ENCODE data around the gene ERC2.

DNA sequence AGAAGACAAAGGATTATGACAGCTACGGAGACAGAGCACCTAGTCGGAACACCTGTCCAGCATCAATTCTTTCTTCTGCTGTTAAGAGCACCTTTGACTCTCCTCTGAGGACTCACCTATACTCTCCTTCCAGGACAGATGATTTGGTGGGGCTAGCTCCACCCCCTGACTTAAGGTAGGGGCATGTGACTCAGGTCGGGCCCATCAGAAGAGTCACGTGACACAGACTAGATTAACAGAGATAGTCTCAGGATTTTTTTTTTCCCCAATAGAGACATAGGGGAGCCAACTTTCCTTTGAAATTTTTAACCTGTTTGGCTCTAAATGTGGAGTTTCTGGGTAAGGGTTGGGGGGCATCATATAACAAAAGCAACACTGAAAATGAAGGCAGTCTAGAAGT, 969.7 kb downstream of the ERC2 start:
- TF ChIP-seq, protein P1, sequence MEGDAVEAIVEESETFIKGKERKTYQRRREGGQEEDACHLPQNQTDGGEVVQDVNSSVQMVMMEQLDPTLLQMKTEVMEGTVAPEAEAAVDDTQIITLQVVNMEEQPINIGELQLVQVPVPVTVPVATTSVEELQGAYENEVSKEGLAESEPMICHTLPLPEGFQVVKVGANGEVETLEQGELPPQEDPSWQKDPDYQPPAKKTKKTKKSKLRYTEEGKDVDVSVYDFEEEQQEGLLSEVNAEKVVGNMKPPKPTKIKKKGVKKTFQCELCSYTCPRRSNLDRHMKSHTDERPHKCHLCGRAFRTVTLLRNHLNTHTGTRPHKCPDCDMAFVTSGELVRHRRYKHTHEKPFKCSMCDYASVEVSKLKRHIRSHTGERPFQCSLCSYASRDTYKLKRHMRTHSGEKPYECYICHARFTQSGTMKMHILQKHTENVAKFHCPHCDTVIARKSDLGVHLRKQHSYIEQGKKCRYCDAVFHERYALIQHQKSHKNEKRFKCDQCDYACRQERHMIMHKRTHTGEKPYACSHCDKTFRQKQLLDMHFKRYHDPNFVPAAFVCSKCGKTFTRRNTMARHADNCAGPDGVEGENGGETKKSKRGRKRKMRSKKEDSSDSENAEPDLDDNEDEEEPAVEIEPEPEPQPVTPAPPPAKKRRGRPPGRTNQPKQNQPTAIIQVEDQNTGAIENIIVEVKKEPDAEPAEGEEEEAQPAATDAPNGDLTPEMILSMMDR (conservative IDR thresholded peaks at IDR 0.05; ENCODE audit: low read depth, low read length): no peak
- no peak for TF ChIP-seq EZH2 (IDR thresholded peaks at IDR 0.05; ENCODE audit: borderline replicate concordance, low read depth, low read length, poor library complexity, severe bottlenecking)

Measured in A673 (cell line).